GM12878 (cell line): ENCODE measurements around the gene SOX30. TPM values are rescaled to one million over a fixed set of nuclear protein-coding genes. Genes with fewer than 3 reads are reported as not detected.

ENCODE experiments used
- E4F1 ChIP-seq: fragments of 450-650 bp; IDR thresholded peaks from 2 replicates; pipeline ENCODE4 v1.6.1; 2018; ENCODE audit warnings: borderline replicate concordance, mild to moderate bottlenecking; ENCODE audit not compliant: partially characterized antibody
- EED ChIP-seq: sonication (generic); IDR thresholded peaks from 2 replicates; pipeline ENCODE4 v1.6.1; 2016; ENCODE audit warnings: antibody characterized with exemption, low read depth
- EP300 ChIP-seq, 2 experiments: fragments of 150-350 bp in 1 of 2; IDR thresholded peaks; 2 replicates each; pipeline ENCODE4 v1.6.1; 2011 to 2012; ENCODE audit warnings: low read depth in 2 of 2, low read length in 2 of 2, borderline replicate concordance in 1 of 2, improper control_type of control experiment in 1 of 2, inconsistent platforms in 1 of 2; ENCODE audit not compliant: control insufficient read depth in 1 of 2
- FOXM1 ChIP-seq: IDR thresholded peaks from 2 replicates; pipeline ENCODE4 v1.6.1; 2012; ENCODE audit warnings: low read depth, mild to moderate bottlenecking, inconsistent platforms, low read length, moderate library complexity
- HDGF ChIP-seq: fragments of 450-650 bp; IDR thresholded peaks from 2 replicates; pipeline ENCODE4 v1.6.1; 2016; ENCODE audit warnings: antibody characterized with exemption
- HSF1 ChIP-seq: fragments of 150-350 bp; IDR thresholded peaks from 2 replicates; pipeline ENCODE4 v1.6.1; 2014; ENCODE audit warnings: mild to moderate bottlenecking, low read depth, low read length
- IRF3 ChIP-seq: fragments of 450-650 bp; IDR thresholded peaks from 2 replicates; pipeline ENCODE4 v1.6.1; 2014; ENCODE audit warnings: mild to moderate bottlenecking
- MAX ChIP-seq: IDR thresholded peaks from 2 replicates; pipeline ENCODE4 v1.6.1; 2012; ENCODE audit warnings: low read depth, low read length, improper control_type of control experiment
- PAX8 ChIP-seq: fragments of 450-650 bp; IDR thresholded peaks from 2 replicates; pipeline ENCODE4 v1.6.1; 2017; ENCODE audit warnings: mild to moderate bottlenecking, moderate library complexity
- PBX3 ChIP-seq: IDR thresholded peaks from 2 replicates; pipeline ENCODE4 v1.6.1; 2011; ENCODE audit warnings: mild to moderate bottlenecking, low read depth, low read length, moderate library complexity; ENCODE audit not compliant: insufficient replicate concordance
- REST ChIP-seq: IDR thresholded peaks from 2 replicates; pipeline ENCODE4 v1.6.1; 2012; ENCODE audit warnings: mild to moderate bottlenecking, low read depth, low read length
- RFX5 ChIP-seq: IDR thresholded peaks from 2 replicates; pipeline ENCODE4 v1.6.1; 2011; ENCODE audit warnings: low read depth, low read length, improper control_type of control experiment
- SP1 ChIP-seq: IDR thresholded peaks from one replicate; pipeline ENCODE4 v1.6.1; 2011; ENCODE audit warnings: low read depth, low read length
- SRF ChIP-seq, 2 experiments: IDR thresholded peaks; 2 replicates each; pipeline ENCODE4 v1.6.1; 2011; ENCODE audit warnings: low read depth in 2 of 2, low read length in 2 of 2, mild to moderate bottlenecking in 1 of 2, moderate library complexity in 1 of 2
- ZBED1 ChIP-seq: IDR thresholded peaks from 2 replicates; pipeline ENCODE4 v1.6.1; 2016; ENCODE audit warnings: borderline replicate concordance
- polyA plus RNA-seq, 11 experiments: library from polyadenylated mRNA; depleted of rRNA in 4 of 11; unstranded in 6 of 11; stranded (reverse) in 5 of 11; fragments of >200 nt; fragmentation: Nextera tagmentation in 4 of 11; fragmentation: Illumina TruSeq in 1 of 11; extraction: Ambion mirVana in 4 of 11; extraction: Trizol in 1 of 11; gene quantifications; 1 replicate in 1 of 11; 2 replicates in 10 of 11; pipeline versions ENCODE4 v1.2.1 to v1.2.3, GENCODE V29; 2011 to 2016; ENCODE audit warnings: inconsistent platforms in 2 of 11, missing spikeins in 2 of 11, low read depth in 1 of 11
- total RNA-seq, 4 experiments: library from RNA; depleted of rRNA in 3 of 4; stranded (reverse); fragments of >200 nt in 3 of 4; fragmentation: Illumina TruSeq in 1 of 4; extraction: Trizol in 1 of 4; gene quantifications; 2 replicates each; pipeline versions ENCODE4 v1.2.1 to v1.2.3, GENCODE V29; 2013 to 2021

SOX30 gene
- total and polyA plus RNA-seq, 10 of the 15 experiments (the other 5 are each of a cell fraction or from before 2014, with no cell fraction given): 0.06 to 0.32 (median 0.10) TPM; not detected in 2

- peak; percentile 46 to 80; a peak in 1 of 4 replicates for TF ChIP-seq EP300 (IDR thresholded peaks at IDR 0.05; ENCODE audit: borderline replicate concordance in 1 of 2, control insufficient read depth in 1 of 2, low read depth in 2 of 2, low read length in 2 of 2)
- TF ChIP-seq FOXM1: peak; percentile 100
- peak; percentile 100 for TF ChIP-seq EED
- no peak for TF ChIP-seq PAX8
- no peak for TF ChIP-seq IRF3
- TF ChIP-seq REST: no peak
- no peak for TF ChIP-seq RFX5
- TF ChIP-seq E4F1: no peak
- TF ChIP-seq HSF1: no peak
- peak; percentile 69; the same call in 1 of the 2 replicates for TF ChIP-seq ZBED1
- TF ChIP-seq SP1: peak; percentile 62
- peak in 1 of 2 experiments; percentile 76; a peak in 2 of 4 replicates for TF ChIP-seq SRF (IDR thresholded peaks at IDR 0.05; ENCODE audit: low read depth in 2 of 2, low read length in 2 of 2)
- TF ChIP-seq PBX3: no peak
- no peak for TF ChIP-seq MAX
- no peak for TF ChIP-seq HDGF
Observed at GRCh38 chr5:157611571-157612476, 40.4 kb downstream of the SOX30 start (continued).
